T-cell (primary cell): ENCODE data around the gene ADD3. TPM values are rescaled to one million over a fixed set of nuclear protein-coding genes. Genes with fewer than 3 reads are reported as not detected.

Source experiments
- ATAC-seq, 4 experiments: fragments of 200-7000 bp in 3 of 4; fragments of 150-1000 bp in 1 of 4; cut with Tn5 transposase; replicated peaks in 1 of 4; 1 replicate in 3 of 4; 2 replicates in 1 of 4; pipeline ENCODE4 v1.10.0; 2021; ENCODE audit warnings: moderate library complexity in 3 of 4, mild to moderate bottlenecking in 2 of 4, moderate number of reproducible peaks in 1 of 4
- CTCF ChIA-PET, 2 donors: fragments of 300-600 bp; sonication (Branson Sonifier 250); formaldehyde crosslinking; loops; one replicate each; lab custom pipeline; 2022; ENCODE audit warnings: antibody characterized with exemption in 2 of 2; lab: Charles Lee
- POLR2A ChIA-PET, 2 donors: fragments of 300-600 bp; sonication (Branson Sonifier 250); formaldehyde crosslinking; loops; one replicate each; lab custom pipeline; 2022; ENCODE audit warnings: antibody characterized with exemption in 2 of 2; lab: Charles Lee
- DNase-seq, 35 experiments: peaks; one replicate each; pipeline versions ENCODE4 v3.0.0 to v3.0.0-alpha.2; 2013 to 2023
- H3K27ac ChIP-seq: one replicate; pipeline ENCODE4 v1.5.1; 2013; ENCODE audit warnings: low read length
- H3K27me3 ChIP-seq, 2 experiments: replicated peaks in 1 of 2; 1 replicate in 1 of 2; 2 replicates in 1 of 2; pipeline versions ENCODE4 v1.6.1 to v1.7.0; 2013; ENCODE audit warnings: low read length in 1 of 2, mixed read lengths in 1 of 2; ENCODE audit not compliant: control insufficient read depth in 2 of 2, insufficient read depth in 2 of 2; ENCODE audit errors: extremely low read depth in 1 of 2
- H3K36me3 ChIP-seq, 2 donors: 1 replicate in 1 of 2; 2 replicates in 1 of 2; pipeline versions ENCODE4 v1.6.1 to v1.7.0; 2013; ENCODE audit warnings: low read length in 1 of 2; ENCODE audit not compliant: control insufficient read depth in 2 of 2, insufficient read depth in 1 of 2; ENCODE audit errors: extremely low read depth in 1 of 2
- H3K4me1 ChIP-seq, 2 experiments: 1 replicate in 1 of 2; 2 replicates in 1 of 2; pipeline versions ENCODE4 v1.6.1 to v1.7.0; 2013; ENCODE audit warnings: low read length in 2 of 2, mixed read lengths in 1 of 2; ENCODE audit not compliant: insufficient read depth in 2 of 2, control insufficient read depth in 1 of 2; ENCODE audit errors: extremely low read depth in 1 of 2
- H3K4me3 ChIP-seq, 2 donors: 1 replicate in 1 of 2; 2 replicates in 1 of 2; pipeline versions ENCODE4 v1.5.1 to v1.7.0; 2013; ENCODE audit warnings: mild to moderate bottlenecking in 2 of 2, low read length in 1 of 2, moderate library complexity in 1 of 2; ENCODE audit not compliant: control insufficient read depth in 1 of 2; ENCODE audit errors: extremely low read depth in 1 of 2
- H3K9me3 ChIP-seq: 2 replicates; pipeline ENCODE4 v1.7.0; 2013
- H3K27ac Mint-ChIP-seq, 2 donors: one replicate each; pipeline ENCODE4 v1.8.0; 2020 to 2021; ENCODE audit warnings: mild to moderate bottlenecking in 2 of 2, mixed read lengths in 2 of 2
- H3K27me3 Mint-ChIP-seq, 2 donors: one replicate each; pipeline ENCODE4 v1.8.0; 2021 to 2022; ENCODE audit warnings: mixed read lengths in 2 of 2
- H3K36me3 Mint-ChIP-seq: one replicate; pipeline ENCODE4 v1.8.0; 2021; ENCODE audit warnings: mixed read lengths
- H3K4me1 Mint-ChIP-seq, 3 donors: one replicate each; pipeline ENCODE4 v1.8.0; 2020 to 2022; ENCODE audit warnings: mixed read lengths in 3 of 3, mild to moderate bottlenecking in 1 of 3
- H3K4me3 Mint-ChIP-seq, 3 donors: one replicate each; pipeline ENCODE4 v1.8.0; 2020 to 2022; ENCODE audit warnings: mild to moderate bottlenecking in 3 of 3, mixed read lengths in 3 of 3, moderate library complexity in 3 of 3
- H3K9me3 Mint-ChIP-seq, 3 donors: one replicate each; pipeline ENCODE4 v1.8.0; 2020 to 2022; ENCODE audit warnings: mixed read lengths in 3 of 3
- WGBS: methylation state at CpG from one replicate; pipeline ENCODE4 v1.1.5; 2013; ENCODE audit warnings: missing lambda C conversion rate; ENCODE audit not compliant: insufficient coverage; 5-methylcytosine and 5-hydroxymethylcytosine counted together
- total RNA-seq, 35 experiments: library from RNA in 6 of 35; stranded (reverse) in 6 of 35; fragments of 120-200 nt in 1 of 35; gene quantifications; one replicate each; pipeline versions ENCODE4 v1.2.1 to v1.2.4 and lab custom pipeline; 2013 to 2026

Gene ADD3
- total RNA-seq, 5 donors from 2014 or later (not counting 1 experiment from before 2014, with no cell fraction given), result 296 to 481 (median 303) TPM

- Histone ChIP-seq H3K4me3 (no peak overlapping the region), H3K36me3 (no peaks in the 10 kb centered on the region), H3K4me1 (no peaks in the 10 kb centered on the region), H3K9me3 (no peaks in the 10 kb centered on the region), H3K27ac (no peak overlapping the region), H3K27me3 (peaks cover 0 to 2% of the 10 kb centered on the region in 2 experiments)
- Mint-ChIP-seq H3K4me1 (no peaks in the 10 kb centered on the region), H3K4me3 (no peak overlapping the region), H3K27me3 (peaks cover 3 to 4% of the 10 kb centered on the region in 2 donors), H3K27ac (no peak overlapping the region), H3K36me3 (no peaks in the 10 kb centered on the region), H3K9me3 (no peaks in the 10 kb centered on the region)
- DNase-seq (no peak), ATAC-seq (no peak)
- ChIA-PET POLR2A (no interaction called here), CTCF (no interaction called here)
- WGBS, result 86% methylated on average over 6 of the region's 8 CpGs
Observed at GRCh38 chr10:109969760-109970346, 37.9 kb upstream of the ADD3 start.

- no peaks in the 10 kb centered on the region for H3K36me3 Mint-ChIP-seq
- H3K27me3 Mint-ChIP-seq, result peaks cover 3 to 4% of the 10 kb centered on the region in 2 donors
- no peak overlapping the region for H3K27ac Mint-ChIP-seq
- CTCF ChIA-PET, result interaction anchor here in 1 of 2 donors (0.5 to 1.4 kb wide), 4 partner anchors 11 to 611 kb away, joined by 3 to 5 read pairs (median 4); no protein-coding TSS in a partner anchor
- H3K27ac ChIP-seq, result no peak overlapping the region
- POLR2A ChIA-PET, result interaction anchor here in 1 of 2 donors (0.7 kb wide), 1 partner anchor 51 kb away, joined by 3 read pairs; no protein-coding TSS in a partner anchor
- no peaks in the 10 kb centered on the region for H3K9me3 Mint-ChIP-seq
- peaks cover 0 to 2% of the 10 kb centered on the region in 2 experiments for H3K27me3 ChIP-seq
- peaks cover 0 to 2% (median 0%) of the 10 kb centered on the region in 3 donors for H3K4me1 Mint-ChIP-seq
- no peak overlapping the region for H3K4me3 ChIP-seq
- H3K4me1 ChIP-seq, result no peaks in the 10 kb centered on the region
- DNase-seq (no peak), ATAC-seq (no peak)
- WGBS, result 100% methylated on average over 1 of the region's 3 CpGs
- no peaks in the 10 kb centered on the region for H3K9me3 ChIP-seq
- no peaks in the 10 kb centered on the region for H3K36me3 ChIP-seq
- no peak overlapping the region for H3K4me3 Mint-ChIP-seq
Observed at GRCh38 chr10:109971634-109972033, 36.1 kb upstream of the ADD3 start.

GRCh38 chr10:109972372-109973001 is 35.3 kb upstream of the ADD3 start:
- peaks cover 0 to 3% (median 0%) of the 10 kb centered on the region in 3 donors for H3K4me1 Mint-ChIP-seq
- ATAC-seq (no peak), DNase-seq (no peak)
- H3K27me3 Mint-ChIP-seq, result peaks cover 3 to 4% of the 10 kb centered on the region in 2 donors
- CTCF ChIA-PET, result interaction anchor here in 1 of 2 donors (0.5 to 1.2 kb wide), 3 partner anchors 10 to 30 kb away, joined by 3 to 5 read pairs (median 3); no protein-coding TSS in a partner anchor
- POLR2A ChIA-PET, result no interaction called here
- Histone ChIP-seq H3K27me3 (peaks cover 0 to 2% of the 10 kb centered on the region in 2 experiments), H3K9me3 (no peaks in the 10 kb centered on the region), H3K36me3 (no peaks in the 10 kb centered on the region), H3K4me1 (no peaks in the 10 kb centered on the region), H3K4me3 (no peak overlapping the region), H3K27ac (no peak overlapping the region)
- no peak overlapping the region for H3K4me3 Mint-ChIP-seq
- H3K27ac Mint-ChIP-seq, result no peak overlapping the region
- no peaks in the 10 kb centered on the region for H3K36me3 Mint-ChIP-seq
- WGBS, result no CpG with 5 or more reads among the region's 2 CpGs
- no peaks in the 10 kb centered on the region for H3K9me3 Mint-ChIP-seq

GRCh38 chr10:109973326-109973829 is 34.4 kb upstream of the ADD3 start:
- DNase-seq (no peak), ATAC-seq (no peak)
- Mint-ChIP-seq H3K9me3 (no peaks in the 10 kb centered on the region), H3K27ac (no peak overlapping the region), H3K4me3 (no peak overlapping the region), H3K36me3 (no peaks in the 10 kb centered on the region), H3K4me1 (peaks cover 0 to 8% (median 4%) of the 10 kb centered on the region in 3 donors), H3K27me3 (peaks cover 3 to 4% of the 10 kb centered on the region in 2 donors)
- Histone ChIP-seq H3K9me3 (no peaks in the 10 kb centered on the region), H3K27me3 (peaks cover 0 to 2% of the 10 kb centered on the region in 2 experiments), H3K4me3 (no peak overlapping the region), H3K36me3 (no peaks in the 10 kb centered on the region), H3K27ac (no peak overlapping the region), H3K4me1 (no peaks in the 10 kb centered on the region)
- ChIA-PET POLR2A (no interaction called here), CTCF (interaction anchor here in 1 of 2 donors (0.5 to 0.9 kb wide), 2 partner anchors 29 to 38 kb away, joined by 3 read pairs; no protein-coding TSS in a partner anchor)
- no CpG with 5 or more reads among the region's 3 CpGs for WGBS

GRCh38 chr10:109974504-109975191 is 33.1 kb upstream of the ADD3 start:
- ChIA-PET CTCF (interaction anchor here (0.6 to 0.7 kb wide), 2 partner anchors 34 to 133 kb away, joined by 3 to 4 read pairs; no protein-coding TSS in a partner anchor), POLR2A (interaction anchor here in 1 of 2 donors (0.6 kb wide), 1 partner anchor 23 kb away, joined by 4 read pairs; no protein-coding TSS in a partner anchor)
- DNase-seq, result no peak
- Histone ChIP-seq H3K4me1 (peaks cover 2 to 3% of the 10 kb centered on the region in 2 experiments), H3K9me3 (no peaks in the 10 kb centered on the region), H3K4me3 (no peak overlapping the region), H3K27me3 (no peaks in the 10 kb centered on the region), H3K36me3 (no peaks in the 10 kb centered on the region), H3K27ac (no peak overlapping the region)
- no peak overlapping the region for H3K4me3 Mint-ChIP-seq
- no peak overlapping the region for H3K27ac Mint-ChIP-seq
- ATAC-seq, result no peak
- no peaks in the 10 kb centered on the region for H3K9me3 Mint-ChIP-seq
- H3K27me3 Mint-ChIP-seq, result peaks cover 0 to 1% of the 10 kb centered on the region in 2 donors
- peaks cover 5 to 15% (median 11%) of the 10 kb centered on the region in 3 donors for H3K4me1 Mint-ChIP-seq
- 80% methylated on average over 3 of the region's 9 CpGs for WGBS
- H3K36me3 Mint-ChIP-seq, result no peaks in the 10 kb centered on the region
